Right lobe of liver (tissue), 4 donors: ENCODE results near the gene PRKN.

Experiments
- POLR2A ChIP-seq: fragments of 450-650 bp; IDR thresholded peaks from one replicate; pipeline ENCODE4 v1.6.1; 2017; ENCODE audit warnings: antibody characterized with exemption, mild to moderate bottlenecking
- TF ChIP-seq, protein P1 (sequence below), 4 donors: fragments of 200-600 bp in 3 of 4; fragments of 450-650 bp in 1 of 4; IDR thresholded peaks; one replicate each; pipeline versions ENCODE4 v1.5.1 to v1.8.0; 2016 to 2022; ENCODE audit warnings: antibody characterized with exemption in 4 of 4, mild to moderate bottlenecking in 2 of 4
- donor health status: DM: no; HTN: no; CAD: no.
- donor health status: DM: no; HTN: no; CAD: no.
- donor health status: DM: no; HTN: yes; CAD: no.

- TF ChIP-seq, protein P1, sequence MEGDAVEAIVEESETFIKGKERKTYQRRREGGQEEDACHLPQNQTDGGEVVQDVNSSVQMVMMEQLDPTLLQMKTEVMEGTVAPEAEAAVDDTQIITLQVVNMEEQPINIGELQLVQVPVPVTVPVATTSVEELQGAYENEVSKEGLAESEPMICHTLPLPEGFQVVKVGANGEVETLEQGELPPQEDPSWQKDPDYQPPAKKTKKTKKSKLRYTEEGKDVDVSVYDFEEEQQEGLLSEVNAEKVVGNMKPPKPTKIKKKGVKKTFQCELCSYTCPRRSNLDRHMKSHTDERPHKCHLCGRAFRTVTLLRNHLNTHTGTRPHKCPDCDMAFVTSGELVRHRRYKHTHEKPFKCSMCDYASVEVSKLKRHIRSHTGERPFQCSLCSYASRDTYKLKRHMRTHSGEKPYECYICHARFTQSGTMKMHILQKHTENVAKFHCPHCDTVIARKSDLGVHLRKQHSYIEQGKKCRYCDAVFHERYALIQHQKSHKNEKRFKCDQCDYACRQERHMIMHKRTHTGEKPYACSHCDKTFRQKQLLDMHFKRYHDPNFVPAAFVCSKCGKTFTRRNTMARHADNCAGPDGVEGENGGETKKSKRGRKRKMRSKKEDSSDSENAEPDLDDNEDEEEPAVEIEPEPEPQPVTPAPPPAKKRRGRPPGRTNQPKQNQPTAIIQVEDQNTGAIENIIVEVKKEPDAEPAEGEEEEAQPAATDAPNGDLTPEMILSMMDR (IDR thresholded peaks at IDR 0.05) = no peak
- TF ChIP-seq POLR2A = no peak
Observed at GRCh38 chr6:162630069-162630468, 97.5 kb downstream of the PRKN start.
